PC-3 (cell line): ENCODE data around the gene TM4SF4. TPM values are rescaled to one million over a fixed set of nuclear protein-coding genes. Genes with fewer than 3 reads are reported as not detected.
A peak's percentile ranks its signal among the peaks of the same experiment; 100 is the strongest.

Source experiments
- ATAC-seq: fragments of 200-7000 bp; cut with Tn5 transposase; 2 replicates; pipeline ENCODE4 v1.9.1; 2020; ENCODE audit warnings: mild to moderate bottlenecking, moderate library complexity
- BruUV-seq: library from RNA; stranded (reverse); fragments of 400-500 nt; replicated peaks from 2 replicates; lab custom pipeline; 2021; lab: Mats Ljungman, UMichigan
- CTCF ChIA-PET: fragments of 300-600 bp; sonication (Branson Sonifier 250); formaldehyde crosslinking; loops from one replicate; lab custom pipeline; 2022; ENCODE audit warnings: antibody characterized with exemption; lab: Charles Lee
- POLR2A ChIA-PET: fragments of 300-600 bp; sonication (Branson Sonifier 250); formaldehyde crosslinking; loops from one replicate; lab custom pipeline; 2022; ENCODE audit warnings: antibody characterized with exemption; ENCODE audit not compliant: unreplicated experiment; lab: Charles Lee
- DNase-seq: peaks from one replicate; pipeline ENCODE4 v3.0.0-alpha.2; 2015
- H2AFZ ChIP-seq: fragments of 300-600 bp; sonication (generic); 2 replicates; pipeline ENCODE4 v1.6.0; 2016; ENCODE audit warnings: antibody characterized with exemption, low read length
- H3F3A ChIP-seq: fragments of 300-600 bp; sonication (generic); one replicate; pipeline ENCODE4 v1.6.0; 2017; ENCODE audit warnings: antibody characterized with exemption, low read length, control low read depth, mild to moderate bottlenecking; ENCODE audit not compliant: unreplicated experiment
- H3K27ac ChIP-seq: fragments of 300-600 bp; sonication (generic); 2 replicates; pipeline ENCODE4 v1.5.1; 2016; ENCODE audit warnings: mild to moderate bottlenecking, low read length
- H3K27me3 ChIP-seq: fragments of 300-600 bp; sonication (generic); 2 replicates; pipeline ENCODE4 v1.6.1; 2016; ENCODE audit warnings: low read length, mixed read lengths
- H3K36me3 ChIP-seq: fragments of 300-600 bp; sonication (generic); 2 replicates; pipeline ENCODE4 v1.6.1; 2016; ENCODE audit warnings: low read depth, mixed run types, low read length, mixed read lengths
- H3K4me1 ChIP-seq: fragments of 300-600 bp; sonication (generic); 2 replicates; pipeline ENCODE4 v1.5.1; 2016; ENCODE audit warnings: low read length; ENCODE audit not compliant: insufficient read depth
- H3K4me2 ChIP-seq: fragments of 300-600 bp; sonication (generic); 2 replicates; pipeline ENCODE4 v1.6.0; 2016; ENCODE audit warnings: low read length
- H3K4me3 ChIP-seq: fragments of 300-600 bp; sonication (generic); 2 replicates; pipeline ENCODE4 v1.5.1; 2016; ENCODE audit warnings: mild to moderate bottlenecking, low read length, mixed read lengths
- H3K79me2 ChIP-seq: fragments of 300-600 bp; sonication (generic); 2 replicates; pipeline ENCODE4 v1.6.1; 2017; ENCODE audit warnings: low read length, mixed read lengths
- H3K9ac ChIP-seq: fragments of 300-600 bp; sonication (generic); 2 replicates; pipeline ENCODE4 v1.6.0; 2016; ENCODE audit warnings: mild to moderate bottlenecking, low read length
- H3K9me2 ChIP-seq: fragments of 300-600 bp; sonication (generic); replicated peaks from 2 replicates; pipeline ENCODE4 v1.6.1; 2016; ENCODE audit warnings: mixed run types, low read length, mixed read lengths
- H3K9me3 ChIP-seq: fragments of 300-600 bp; sonication (generic); 2 replicates; pipeline ENCODE4 v1.6.1; 2016; ENCODE audit warnings: low read length, mixed read lengths
- H4K20me1 ChIP-seq: fragments of 300-600 bp; sonication (generic); 2 replicates; pipeline ENCODE4 v1.6.1; 2016; ENCODE audit warnings: low read length, mixed read lengths
- EZH2 ChIP-seq: fragments of 300-600 bp; sonication (generic); IDR thresholded peaks from one replicate; pipeline ENCODE4 v1.6.1; 2017; ENCODE audit warnings: antibody characterized with exemption, mild to moderate bottlenecking, low read length; ENCODE audit not compliant: unreplicated experiment
- EZH2phosphoT487 ChIP-seq: fragments of 300-600 bp; sonication (generic); IDR thresholded peaks from 2 replicates; pipeline ENCODE4 v1.6.1; 2018; ENCODE audit warnings: mild to moderate bottlenecking, antibody characterized with exemption, low read length, borderline replicate concordance
- intact Hi-C: fragments of 100-400 bp; cut with micrococcal nuclease; formaldehyde crosslinking; loops from 2 replicates; pipeline ENCODE4 v1.9.0; 2023
- total RNA-seq: library from RNA; depleted of rRNA; stranded (reverse); fragments of >200 nt; gene quantifications from 2 replicates; pipeline ENCODE4 v1.2.3, GENCODE V29; 2014
- TF ChIP-seq, protein P1 (sequence below): fragments of 300-600 bp; sonication (generic); conservative IDR thresholded peaks from 2 replicates; pipeline ENCODE4 v1.5.1; 2017; ENCODE audit warnings: antibody characterized with exemption, low read depth, mild to moderate bottlenecking, low read length

TM4SF4 gene
- total RNA-seq, 1 experiment from 2014 or later = 0.40 TPM

DNA sequence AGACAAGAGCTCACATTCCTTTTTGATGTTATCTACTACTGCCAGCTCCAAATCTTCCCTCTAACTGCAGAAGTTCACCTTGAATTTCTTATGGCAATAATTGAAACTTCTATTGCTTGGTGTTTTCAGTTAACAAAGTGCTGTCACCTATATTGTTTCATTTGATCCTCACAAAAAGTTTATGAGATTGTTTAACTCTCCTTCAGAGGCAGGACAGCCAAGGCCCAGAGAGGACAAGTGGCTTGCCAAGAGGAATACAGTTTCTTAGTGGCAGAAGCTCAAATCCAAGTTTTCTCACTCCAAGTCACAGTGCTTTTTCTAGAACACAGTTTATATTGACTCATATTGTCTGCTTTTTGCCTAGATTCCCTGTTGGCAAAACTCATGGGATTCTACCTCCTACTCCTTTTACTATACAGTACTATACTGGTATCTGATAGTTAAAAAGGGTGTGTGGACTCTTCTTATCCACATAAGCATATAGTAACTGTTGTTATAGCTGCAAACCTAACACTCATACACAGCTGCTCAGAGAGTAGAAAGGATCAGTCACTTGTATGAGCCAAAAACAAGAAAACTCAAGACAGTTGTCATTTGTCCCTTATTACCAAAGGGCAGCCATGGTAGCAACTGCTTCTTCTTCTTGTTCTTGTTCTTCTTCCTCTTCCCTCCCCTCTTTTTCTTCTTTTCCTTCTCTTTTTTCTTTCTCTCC, 15.9 kb downstream of the TM4SF4 start:
- TF ChIP-seq, protein P1, sequence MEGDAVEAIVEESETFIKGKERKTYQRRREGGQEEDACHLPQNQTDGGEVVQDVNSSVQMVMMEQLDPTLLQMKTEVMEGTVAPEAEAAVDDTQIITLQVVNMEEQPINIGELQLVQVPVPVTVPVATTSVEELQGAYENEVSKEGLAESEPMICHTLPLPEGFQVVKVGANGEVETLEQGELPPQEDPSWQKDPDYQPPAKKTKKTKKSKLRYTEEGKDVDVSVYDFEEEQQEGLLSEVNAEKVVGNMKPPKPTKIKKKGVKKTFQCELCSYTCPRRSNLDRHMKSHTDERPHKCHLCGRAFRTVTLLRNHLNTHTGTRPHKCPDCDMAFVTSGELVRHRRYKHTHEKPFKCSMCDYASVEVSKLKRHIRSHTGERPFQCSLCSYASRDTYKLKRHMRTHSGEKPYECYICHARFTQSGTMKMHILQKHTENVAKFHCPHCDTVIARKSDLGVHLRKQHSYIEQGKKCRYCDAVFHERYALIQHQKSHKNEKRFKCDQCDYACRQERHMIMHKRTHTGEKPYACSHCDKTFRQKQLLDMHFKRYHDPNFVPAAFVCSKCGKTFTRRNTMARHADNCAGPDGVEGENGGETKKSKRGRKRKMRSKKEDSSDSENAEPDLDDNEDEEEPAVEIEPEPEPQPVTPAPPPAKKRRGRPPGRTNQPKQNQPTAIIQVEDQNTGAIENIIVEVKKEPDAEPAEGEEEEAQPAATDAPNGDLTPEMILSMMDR = no peak
- POLR2A ChIA-PET = interaction anchor here (0.6 kb wide), 1 partner anchor 356 kb away, joined by 3 read pairs; no protein-coding TSS in a partner anchor
- no peak overlapping the region for H2AFZ ChIP-seq
- peaks cover 9% of the 10 kb centered on the region for H3K4me1 ChIP-seq
- CTCF ChIA-PET = interaction anchor here (0.6 to 0.8 kb wide), 3 partner anchors 11 to 157 kb away, joined by 3 to 5 read pairs (median 3); partner anchors contain the start of gene TM4SF18
- no peaks in the 10 kb centered on the region for H4K20me1 ChIP-seq
- BruUV-seq = no TSS peak
- H3K4me3 ChIP-seq = no peak overlapping the region
- no peaks in the 10 kb centered on the region for H3K27me3 ChIP-seq
- H3K36me3 ChIP-seq = no peaks in the 10 kb centered on the region
- ATAC-seq (peak; percentile 8; the same call in 1 of the 2 replicates), DNase-seq (no peak)
- H3K9me2 ChIP-seq = no peaks in the 10 kb centered on the region
- H3K79me2 ChIP-seq = no peaks in the 10 kb centered on the region
- H3F3A ChIP-seq = no peaks in the 10 kb centered on the region
- intact Hi-C loops = no loop called here
- no peak overlapping the region for H3K9ac ChIP-seq
- H3K4me2 ChIP-seq = no peak overlapping the region
- H3K9me3 ChIP-seq = no peaks in the 10 kb centered on the region
- H3K27ac ChIP-seq = no peak overlapping the region

DNA sequence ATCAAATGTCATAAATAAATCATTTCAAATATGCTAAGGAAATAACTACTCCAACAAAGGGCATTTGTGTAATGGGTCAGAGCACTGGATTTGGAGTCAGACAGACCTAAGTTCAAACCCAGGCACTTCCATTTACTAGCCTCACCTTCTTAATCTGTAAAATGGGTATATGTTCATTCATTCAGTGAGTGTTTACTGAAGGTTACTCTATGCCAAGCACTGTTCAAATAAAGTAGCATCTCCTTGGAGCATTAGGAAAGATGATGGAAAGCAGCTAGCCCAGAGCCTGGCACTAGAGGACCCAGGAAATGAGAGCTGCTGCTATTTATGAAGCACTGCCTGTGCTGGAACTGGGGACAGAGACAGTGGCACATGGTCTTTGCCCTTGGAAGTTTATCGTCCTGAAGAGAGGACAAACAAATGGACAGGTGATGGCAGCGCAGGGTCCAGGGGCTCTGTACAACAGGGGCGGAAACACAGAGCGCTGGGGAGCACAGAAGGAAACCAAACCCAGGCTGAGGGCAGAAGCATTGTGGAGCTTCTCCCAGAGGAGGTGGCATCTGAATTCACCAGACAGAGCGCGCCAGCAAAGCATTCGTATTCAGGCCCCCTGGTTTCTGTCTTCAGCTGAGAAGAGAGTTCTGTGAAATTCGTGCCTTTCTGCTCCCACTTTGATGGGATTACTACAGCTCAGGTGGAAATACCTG, 19.0 kb downstream of the TM4SF4 start:
- no peaks in the 10 kb centered on the region for H3K9me2 ChIP-seq
- H3K79me2 ChIP-seq = no peaks in the 10 kb centered on the region
- no TSS peak for BruUV-seq
- H4K20me1 ChIP-seq = no peaks in the 10 kb centered on the region
- peaks cover 9% of the 10 kb centered on the region for H3K4me1 ChIP-seq
- ChIA-PET CTCF (no interaction called here), POLR2A (no interaction called here)
- no peaks in the 10 kb centered on the region for H3K27me3 ChIP-seq
- H3K4me2 ChIP-seq = no peak overlapping the region
- TF ChIP-seq EZH2phosphoT487 (no peak), EZH2 (no peak)
- TF ChIP-seq, protein P1 = no peak
- H3K36me3 ChIP-seq = no peaks in the 10 kb centered on the region
- no peaks in the 10 kb centered on the region for H3F3A ChIP-seq
- intact Hi-C loops = loop anchor here (1.0 kb wide), 3 partner anchors 224 to 315 kb away; no protein-coding TSS in a partner anchor
- ATAC-seq (no peak), DNase-seq (no peak)
- no peak overlapping the region for H3K4me3 ChIP-seq
- no peaks in the 10 kb centered on the region for H3K9me3 ChIP-seq
- no peak overlapping the region for H3K27ac ChIP-seq
- no peak overlapping the region for H3K9ac ChIP-seq
- H2AFZ ChIP-seq = peak overlapping the region; percentile 36; the same call in 1 of the 2 replicates
